ENCODE results near the gene SETSIP. TPM values are rescaled to one million over a fixed set of nuclear protein-coding genes. Genes with fewer than 3 reads are reported as not detected.

The SETSIP gene
- total RNA-seq, 1 experiment from 2014 or later: 0.47 TPM

DNA sequence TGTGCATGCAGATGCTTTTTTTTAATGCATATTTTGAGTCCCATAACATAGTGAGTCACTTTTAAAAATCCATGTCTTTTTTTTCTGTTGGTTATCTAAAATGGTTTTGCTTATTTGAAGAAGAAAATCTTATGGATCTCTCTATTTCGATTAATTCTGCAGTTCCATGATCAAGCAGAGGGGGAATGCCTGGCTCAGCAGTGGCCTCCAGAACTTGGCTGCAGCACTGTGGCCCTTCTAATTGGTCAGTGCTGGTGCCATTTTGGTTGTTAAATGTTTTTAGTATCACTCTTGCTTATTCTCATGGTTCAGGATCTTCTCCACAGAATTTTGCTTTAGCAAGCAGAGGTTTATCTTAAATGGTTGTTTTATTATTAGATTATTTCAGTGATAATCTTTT lies 34.2 kb downstream of the SETSIP start:
- Histone ChIP-seq H3K9me3 (ENCODE audit: low read depth, low read length, poor library complexity, severe bottlenecking) (no peaks in the 10 kb centered on the region), H3K27ac (ENCODE audit: low read depth, low read length, poor library complexity, severe bottlenecking) (no peak overlapping the region), H3K4me1 (ENCODE audit: insufficient read depth, low read length, poor library complexity, severe bottlenecking) (no peaks in the 10 kb centered on the region), H3K27me3 (replicated peaks; ENCODE audit: insufficient read depth, low read depth, low read length, poor library complexity) (no peaks in the 10 kb centered on the region), H3K36me3 (ENCODE audit: insufficient read depth, low read length, poor library complexity, severe bottlenecking) (no peaks in the 10 kb centered on the region), H3K4me3 (ENCODE audit: low read depth, low read length, poor library complexity, severe bottlenecking) (no peak overlapping the region)
- POLR2A ChIA-PET (ENCODE audit: low non-redundant PET): no interaction called here
- intact Hi-C loops (cut with micrococcal nuclease; ENCODE audit: unreplicated experiment): no loop called here
- BruUV-seq (replicated peaks): no TSS peak
- CTCF ChIA-PET: no interaction called here
- DNase-seq (ENCODE audit: low spot score): no peak
- no peak for TF ChIP-seq EZH2 (IDR thresholded peaks at IDR 0.05; ENCODE audit: borderline replicate concordance, low read depth, low read length, poor library complexity, severe bottlenecking)
- TF ChIP-seq, protein P1, sequence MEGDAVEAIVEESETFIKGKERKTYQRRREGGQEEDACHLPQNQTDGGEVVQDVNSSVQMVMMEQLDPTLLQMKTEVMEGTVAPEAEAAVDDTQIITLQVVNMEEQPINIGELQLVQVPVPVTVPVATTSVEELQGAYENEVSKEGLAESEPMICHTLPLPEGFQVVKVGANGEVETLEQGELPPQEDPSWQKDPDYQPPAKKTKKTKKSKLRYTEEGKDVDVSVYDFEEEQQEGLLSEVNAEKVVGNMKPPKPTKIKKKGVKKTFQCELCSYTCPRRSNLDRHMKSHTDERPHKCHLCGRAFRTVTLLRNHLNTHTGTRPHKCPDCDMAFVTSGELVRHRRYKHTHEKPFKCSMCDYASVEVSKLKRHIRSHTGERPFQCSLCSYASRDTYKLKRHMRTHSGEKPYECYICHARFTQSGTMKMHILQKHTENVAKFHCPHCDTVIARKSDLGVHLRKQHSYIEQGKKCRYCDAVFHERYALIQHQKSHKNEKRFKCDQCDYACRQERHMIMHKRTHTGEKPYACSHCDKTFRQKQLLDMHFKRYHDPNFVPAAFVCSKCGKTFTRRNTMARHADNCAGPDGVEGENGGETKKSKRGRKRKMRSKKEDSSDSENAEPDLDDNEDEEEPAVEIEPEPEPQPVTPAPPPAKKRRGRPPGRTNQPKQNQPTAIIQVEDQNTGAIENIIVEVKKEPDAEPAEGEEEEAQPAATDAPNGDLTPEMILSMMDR (conservative IDR thresholded peaks at IDR 0.05; ENCODE audit: low read depth, low read length): no peak

DNA sequence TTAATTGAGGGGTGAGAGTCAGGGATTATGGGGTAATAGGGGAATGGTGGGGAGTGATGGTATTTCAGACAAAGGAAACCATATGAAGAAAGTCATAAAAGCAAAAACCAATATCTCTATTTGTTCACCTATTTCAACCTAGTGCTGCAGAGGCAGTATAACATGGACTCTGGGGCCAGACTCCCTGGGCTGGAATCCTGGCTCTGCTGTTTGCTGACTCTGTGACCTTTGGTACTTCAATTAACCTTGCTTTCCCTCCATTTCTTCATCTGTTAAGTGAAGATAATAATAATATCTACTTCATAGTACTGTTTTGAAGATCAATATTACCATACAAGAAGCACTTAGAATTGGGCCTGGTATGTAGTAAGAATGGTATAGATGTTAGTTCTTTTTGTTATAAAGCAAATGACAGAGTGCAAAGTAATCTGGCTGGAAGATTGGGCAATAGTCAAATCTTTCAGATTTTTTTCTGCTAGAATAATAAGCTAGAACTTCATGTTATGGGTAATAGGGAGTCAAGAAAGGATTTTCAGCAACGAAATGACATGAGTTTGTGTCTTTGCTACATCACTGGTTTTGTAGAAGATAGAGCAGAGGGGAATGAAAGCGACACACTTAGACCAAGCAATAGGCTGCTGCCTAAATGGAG lies 36.4 kb downstream of the SETSIP start:
- Histone ChIP-seq H3K27me3 (replicated peaks; ENCODE audit: insufficient read depth, low read depth, low read length, poor library complexity) (no peaks in the 10 kb centered on the region), H3K9me3 (ENCODE audit: low read depth, low read length, poor library complexity, severe bottlenecking) (no peaks in the 10 kb centered on the region), H3K4me3 (ENCODE audit: low read depth, low read length, poor library complexity, severe bottlenecking) (no peak overlapping the region), H3K4me1 (ENCODE audit: insufficient read depth, low read length, poor library complexity, severe bottlenecking) (no peaks in the 10 kb centered on the region), H3K36me3 (ENCODE audit: insufficient read depth, low read length, poor library complexity, severe bottlenecking) (no peaks in the 10 kb centered on the region), H3K27ac (ENCODE audit: low read depth, low read length, poor library complexity, severe bottlenecking) (no peak overlapping the region)
- DNase-seq (ENCODE audit: low spot score): no peak
- POLR2A ChIA-PET (ENCODE audit: low non-redundant PET): no interaction called here
- CTCF ChIA-PET: no interaction called here
- TF ChIP-seq, protein P1 (conservative IDR thresholded peaks at IDR 0.05; ENCODE audit: low read depth, low read length): no peak
- TF ChIP-seq EZH2 (IDR thresholded peaks at IDR 0.05; ENCODE audit: borderline replicate concordance, low read depth, low read length, poor library complexity, severe bottlenecking): no peak
- no TSS peak for BruUV-seq (replicated peaks)
- intact Hi-C loops (cut with micrococcal nuclease; ENCODE audit: unreplicated experiment): no loop called here

DNA sequence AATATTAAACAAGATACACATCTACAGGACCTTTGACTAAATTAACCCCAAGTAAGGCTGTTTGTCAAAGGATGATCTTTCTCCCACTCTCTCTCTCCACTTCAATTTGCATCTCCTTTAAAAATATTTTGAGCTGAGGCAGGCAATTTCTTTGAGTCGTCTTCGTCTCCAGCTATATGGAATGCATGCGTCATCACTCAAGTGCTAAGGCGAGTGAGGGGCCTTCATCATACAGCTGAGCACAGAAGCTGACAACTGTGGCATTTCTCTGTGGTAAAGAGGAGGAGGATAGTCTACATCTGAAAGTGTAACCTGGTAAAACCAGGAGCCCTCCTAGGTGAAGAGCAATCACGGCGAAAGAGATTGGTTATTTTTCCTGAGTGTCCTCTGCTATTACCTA lies 37.8 kb downstream of the SETSIP start:
- Histone ChIP-seq H3K27me3 (replicated peaks; ENCODE audit: insufficient read depth, low read depth, low read length, poor library complexity) (no peaks in the 10 kb centered on the region), H3K36me3 (ENCODE audit: insufficient read depth, low read length, poor library complexity, severe bottlenecking) (no peaks in the 10 kb centered on the region), H3K4me1 (ENCODE audit: insufficient read depth, low read length, poor library complexity, severe bottlenecking) (no peaks in the 10 kb centered on the region), H3K9me3 (ENCODE audit: low read depth, low read length, poor library complexity, severe bottlenecking) (no peaks in the 10 kb centered on the region), H3K27ac (ENCODE audit: low read depth, low read length, poor library complexity, severe bottlenecking) (no peak overlapping the region), H3K4me3 (ENCODE audit: low read depth, low read length, poor library complexity, severe bottlenecking) (no peak overlapping the region)
- intact Hi-C loops (cut with micrococcal nuclease; ENCODE audit: unreplicated experiment): no loop called here
- peak; percentile 70 for DNase-seq (ENCODE audit: low spot score)
- no TSS peak for BruUV-seq (replicated peaks)
- TF ChIP-seq EZH2 (IDR thresholded peaks at IDR 0.05; ENCODE audit: borderline replicate concordance, low read depth, low read length, poor library complexity, severe bottlenecking): no peak
- TF ChIP-seq, protein P1 (conservative IDR thresholded peaks at IDR 0.05; ENCODE audit: low read depth, low read length): no peak
- ChIA-PET POLR2A (ENCODE audit: low non-redundant PET) (no interaction called here), CTCF (no interaction called here)
